HUDEP-2 (cell line): ENCODE results near the gene NLRC3.

Source experiments
- DNase-seq, 76 experiments: peaks; one replicate each; lab custom pipeline; 2025; ENCODE audit not compliant: unreplicated experiment in 76 of 76; lab: John Stamatoyannopoulos, UW

NLRC3 gene

GRCh38 chr16:3519581-3519980 is 57.6 kb downstream of the NLRC3 start:
- DNase-seq, result no peak

GRCh38 chr16:3518986-3519348 is 58.2 kb downstream of the NLRC3 start:
- DNase-seq, result no peak

- no peak for DNase-seq
Observed at GRCh38 chr16:3518292-3518985, 58.8 kb downstream of the NLRC3 start.

GRCh38 chr16:3515897-3516296 is 61.3 kb downstream of the NLRC3 start:
- DNase-seq, result no peak

GRCh38 chr16:3514621-3515020 is 62.6 kb downstream of the NLRC3 start:
- no peak for DNase-seq

- no peak for DNase-seq
Observed at GRCh38 chr16:3513892-3514583, 63.2 kb downstream of the NLRC3 start.

- DNase-seq, result no peak
Observed at GRCh38 chr16:3511286-3512180, 65.7 kb downstream of the NLRC3 start.

- no peak for DNase-seq
Observed at GRCh38 chr16:3510416-3510815, 66.8 kb downstream of the NLRC3 start.

- peak in 27 of 76 experiments; percentile 6 to 68 (median 24) for DNase-seq
Observed at GRCh38 chr16:3509470-3509928, 67.7 kb downstream of the NLRC3 start.

GRCh38 chr16:3508736-3509135 is 68.5 kb downstream of the NLRC3 start:
- DNase-seq, result peak in 1 of 76 experiments; percentile 3

GRCh38 chr16:3503523-3503922 is 73.7 kb downstream of the NLRC3 start:
- peak in 5 of 76 experiments; percentile 3 to 37 (median 14) for DNase-seq

- no peak for DNase-seq
Observed at GRCh38 chr16:3501783-3502400, 75.3 kb downstream of the NLRC3 start.

- peak in 3 of 76 experiments; percentile 25 to 38 (median 36) for DNase-seq
Observed at GRCh38 chr16:3501412-3501761, 75.8 kb downstream of the NLRC3 start.

GRCh38 chr16:3498988-3499387 is 78.2 kb downstream of the NLRC3 start:
- DNase-seq, result no peak

GRCh38 chr16:3497771-3498170 is 79.4 kb downstream of the NLRC3 start:
- DNase-seq, result no peak

- DNase-seq, result no peak
Observed at GRCh38 chr16:3496386-3496785, 80.8 kb downstream of the NLRC3 start.

- no peak for DNase-seq
Observed at GRCh38 chr16:3495176-3495575, 82.0 kb downstream of the NLRC3 start, which contains the start of gene C16orf90. Gene C16orf90, minus strand, starts transcription at chr16:3495489. Its CDS starts 68 bp downstream, at chr16:3495421.

GRCh38 chr16:3494386-3494973 is 82.7 kb downstream of the NLRC3 start:
- DNase-seq, result no peak

- DNase-seq, result no peak
Observed at GRCh38 chr16:3492356-3492755, 84.8 kb downstream of the NLRC3 start.

- DNase-seq, result no peak
Observed at GRCh38 chr16:3490911-3491629, 86.1 kb downstream of the NLRC3 start.
